Measurements from ENCODE around the gene SAMSN1. TPM values are rescaled to one million over a fixed set of nuclear protein-coding genes. Genes with fewer than 3 reads are reported as not detected.

SAMSN1 gene
- total and polyA plus RNA-seq, 2 of the 8 experiments (the other 6 are each of a cell fraction or from before 2014, with no cell fraction given), result 0.50 to 3.0 TPM

DNA sequence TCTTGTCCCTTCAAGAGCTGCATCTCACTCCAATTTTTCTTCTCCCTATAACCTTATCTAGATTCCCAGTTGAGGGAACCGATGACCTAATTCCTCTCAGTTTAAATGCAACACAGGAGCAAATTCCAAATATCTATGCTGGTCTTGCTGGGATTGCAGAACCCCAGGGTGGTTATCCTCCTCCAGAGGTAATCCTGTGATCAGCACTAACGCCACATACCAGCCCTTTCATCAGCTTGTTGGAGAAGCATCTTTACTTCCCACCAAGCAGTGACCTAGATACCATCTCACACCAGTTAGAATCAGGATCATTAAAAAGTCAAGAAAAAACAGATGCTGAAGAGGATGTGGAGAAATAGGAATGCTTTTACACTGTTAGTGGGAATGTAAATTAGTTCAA, 52.4 kb downstream of the SAMSN1 start:
- H3K79me1 ChIP-seq (ENCODE audit: low read depth, low read length), result no peaks in the 10 kb centered on the region
- H4K91ac ChIP-seq (replicated peaks; ENCODE audit: insufficient read length, low read length), result no peak overlapping the region
- H2BK20ac ChIP-seq (ENCODE audit: low read length), result no peak overlapping the region
- H2AK5ac ChIP-seq (ENCODE audit: low read depth, low read length), result no peak overlapping the region
- no peaks in the 10 kb centered on the region for H3K23me2 ChIP-seq (ENCODE audit: low read depth, low read length)
- no peak overlapping the region for H3K14ac ChIP-seq (ENCODE audit: insufficient read length)
- no peaks in the 10 kb centered on the region for H3K27me3 ChIP-seq (replicated peaks in 1 of 4; ENCODE audit: control insufficient read depth in 3 of 4, extremely low read depth in 1 of 4, insufficient read depth in 3 of 4, low read length in 3 of 4)
- H4K20me1 ChIP-seq (replicated peaks in 1 of 2; ENCODE audit: control insufficient read depth in 1 of 2, insufficient read depth in 2 of 2, low read length in 2 of 2), result no peaks in the 10 kb centered on the region
- H3K27ac ChIP-seq (ENCODE audit: low read depth, low read length), result no peak overlapping the region
- no peak overlapping the region for H2AFZ ChIP-seq (ENCODE audit: low read length)
- H3K9ac ChIP-seq (replicated peaks in 1 of 4; ENCODE audit: extremely low read depth in 1 of 4, low read depth in 3 of 4, low read length in 3 of 4), result no peak overlapping the region
- no peak overlapping the region for H3K23ac ChIP-seq (ENCODE audit: insufficient read length)
- H4K8ac ChIP-seq (ENCODE audit: extremely low read depth, insufficient read depth, low read length), result no peak overlapping the region
- ChIA-PET POLR2A (ENCODE audit: partially characterized antibody) (no interaction called here), CTCF (ENCODE audit: partially characterized antibody) (no interaction called here)
- no peaks in the 10 kb centered on the region for H3K36me3 ChIP-seq (ENCODE audit: control insufficient read depth in 2 of 4, insufficient read depth in 4 of 4, low read length in 3 of 4)
- no peak overlapping the region for H2BK12ac ChIP-seq (ENCODE audit: low read depth, low read length)
- H3K4me2 ChIP-seq (ENCODE audit: insufficient read depth in 1 of 2, low read depth in 2 of 2, low read length in 2 of 2), result no peak overlapping the region
- DNase-seq (ENCODE audit: low read depth in 1 of 2, low spot score in 2 of 2) (no peak), FAIRE-seq (no peak)
- no peak overlapping the region for H3K18ac ChIP-seq (ENCODE audit: extremely low read depth, low read length)
- no peak overlapping the region for H3K56ac ChIP-seq (replicated peaks; ENCODE audit: insufficient read length, low read depth, low read length)
- H3K79me2 ChIP-seq (ENCODE audit: control insufficient read depth in 1 of 2, insufficient read depth in 2 of 2, low read length in 2 of 2), result no peaks in the 10 kb centered on the region
- H2BK5ac ChIP-seq (ENCODE audit: low read depth, low read length), result no peak overlapping the region
- no peaks in the 10 kb centered on the region for H3K9me3 ChIP-seq (ENCODE audit: insufficient read depth in 2 of 2, low read depth in 1 of 2, low read length in 1 of 2)
- no peak overlapping the region for H3K4ac ChIP-seq (replicated peaks; ENCODE audit: insufficient read length, low read depth, low read length)
- H2BK120ac ChIP-seq (replicated peaks; ENCODE audit: low read depth, low read length), result no peak overlapping the region
- 48% methylated on average over 2 of the region's 2 CpGs; no CpG with 5 or more reads in 1 of the 2 experiments for WGBS, 2 experiments (ENCODE audit: extremely low coverage in 1 of 2, insufficient coverage in 1 of 2, insufficient read length in 1 of 2, insufficient replicate concordance in 2 of 2, low coverage in 1 of 2, low lambda C conversion rate in 2 of 2, missing lambda C conversion rate in 1 of 2)
- no peak overlapping the region for H2BK15ac ChIP-seq (ENCODE audit: low read length)
- no peak overlapping the region for H3K4me3 ChIP-seq (ENCODE audit: extremely low read depth in 1 of 4, insufficient read depth in 2 of 4, low read depth in 3 of 4, low read length in 4 of 4)
- no peak overlapping the region for H4K5ac ChIP-seq (ENCODE audit: insufficient read length, low read depth, low read length)
- 0 out of 7 replicates have a peak, but pooled peaks cover 0 to 2% (median 0%) of the 10 kb centered on the region in 4 experiments for H3K4me1 ChIP-seq (replicated peaks in 1 of 4; ENCODE audit: control insufficient read depth in 3 of 4, insufficient read depth in 4 of 4, low read length in 3 of 4)
- TF ChIP-seq TEAD4 (IDR thresholded peaks at IDR 0.05; ENCODE audit: low read depth, low read length), result no peak
- TF ChIP-seq RNF2 (IDR thresholded peaks at IDR 0.05; ENCODE audit: borderline replicate concordance, low read depth, low read length, missing control alignments, poor library complexity, severe bottlenecking), result no peak
- no peak for TF ChIP-seq CBX8 (IDR thresholded peaks at IDR 0.05; ENCODE audit: borderline replicate concordance, low read depth, low read length)
- no peak for TF ChIP-seq PHF8 (conservative IDR thresholded peaks at IDR 0.05; ENCODE audit: low read depth, low read length)
- no peak for TF ChIP-seq USF2 (IDR thresholded peaks at IDR 0.05; ENCODE audit: low read length)
- TF ChIP-seq CBX5 (IDR thresholded peaks at IDR 0.05; ENCODE audit: low read depth, low read length), result no peak
- TF ChIP-seq MAX (IDR thresholded peaks at IDR 0.05), result no peak
- TF ChIP-seq MAFK (IDR thresholded peaks at IDR 0.05; ENCODE audit: low read depth, low read length), result no peak
- no peak for TF ChIP-seq CREB1 (IDR thresholded peaks at IDR 0.05)
- TF ChIP-seq CHD1 (IDR thresholded peaks at IDR 0.05; ENCODE audit: low read depth, low read length), result no peak
- no peak for TF ChIP-seq GABPA (IDR thresholded peaks at IDR 0.05; ENCODE audit: borderline replicate concordance, insufficient read depth, low read length)
- TF ChIP-seq RBBP5 (IDR thresholded peaks at IDR 0.05; ENCODE audit: borderline replicate concordance, low read depth, low read length), result no peak
- no peak for TF ChIP-seq FOSL1 (IDR thresholded peaks at IDR 0.05; ENCODE audit: insufficient read depth, low read depth, low read length)

All from H1 (cell line).